T-cell (primary cell): Measurements from ENCODE around the gene TYRO3. TPM values are rescaled to one million over a fixed set of nuclear protein-coding genes. Genes with fewer than 3 reads are reported as not detected.
"Not testable (repeated sequence)": the region's sequence is repeated elsewhere in the genome, so short reads cannot be mapped to it uniquely, and the experiment has no call there.

Experiments used
- ATAC-seq, 4 experiments: fragments of 200-7000 bp in 3 of 4; fragments of 150-1000 bp in 1 of 4; cut with Tn5 transposase; replicated peaks in 1 of 4; 1 replicate in 3 of 4; 2 replicates in 1 of 4; pipeline ENCODE4 v1.10.0; 2021; ENCODE audit warnings: moderate library complexity in 3 of 4, mild to moderate bottlenecking in 2 of 4, moderate number of reproducible peaks in 1 of 4
- CTCF ChIA-PET, 2 donors: fragments of 300-600 bp; sonication (Branson Sonifier 250); formaldehyde crosslinking; loops; one replicate each; lab custom pipeline; 2022; ENCODE audit warnings: antibody characterized with exemption in 2 of 2; lab: Charles Lee
- POLR2A ChIA-PET, 2 donors: fragments of 300-600 bp; sonication (Branson Sonifier 250); formaldehyde crosslinking; loops; one replicate each; lab custom pipeline; 2022; ENCODE audit warnings: antibody characterized with exemption in 2 of 2; lab: Charles Lee
- DNase-seq, 35 experiments: peaks; one replicate each; pipeline versions ENCODE4 v3.0.0 to v3.0.0-alpha.2; 2013 to 2023
- H3K27ac ChIP-seq: one replicate; pipeline ENCODE4 v1.5.1; 2013; ENCODE audit warnings: low read length
- H3K27me3 ChIP-seq, 2 experiments: replicated peaks in 1 of 2; 1 replicate in 1 of 2; 2 replicates in 1 of 2; pipeline versions ENCODE4 v1.6.1 to v1.7.0; 2013; ENCODE audit warnings: low read length in 1 of 2, mixed read lengths in 1 of 2; ENCODE audit not compliant: control insufficient read depth in 2 of 2, insufficient read depth in 2 of 2; ENCODE audit errors: extremely low read depth in 1 of 2
- H3K36me3 ChIP-seq, 2 donors: 1 replicate in 1 of 2; 2 replicates in 1 of 2; pipeline versions ENCODE4 v1.6.1 to v1.7.0; 2013; ENCODE audit warnings: low read length in 1 of 2; ENCODE audit not compliant: control insufficient read depth in 2 of 2, insufficient read depth in 1 of 2; ENCODE audit errors: extremely low read depth in 1 of 2
- H3K4me1 ChIP-seq, 2 experiments: 1 replicate in 1 of 2; 2 replicates in 1 of 2; pipeline versions ENCODE4 v1.6.1 to v1.7.0; 2013; ENCODE audit warnings: low read length in 2 of 2, mixed read lengths in 1 of 2; ENCODE audit not compliant: insufficient read depth in 2 of 2, control insufficient read depth in 1 of 2; ENCODE audit errors: extremely low read depth in 1 of 2
- H3K4me3 ChIP-seq, 2 donors: 1 replicate in 1 of 2; 2 replicates in 1 of 2; pipeline versions ENCODE4 v1.5.1 to v1.7.0; 2013; ENCODE audit warnings: mild to moderate bottlenecking in 2 of 2, low read length in 1 of 2, moderate library complexity in 1 of 2; ENCODE audit not compliant: control insufficient read depth in 1 of 2; ENCODE audit errors: extremely low read depth in 1 of 2
- H3K9me3 ChIP-seq: 2 replicates; pipeline ENCODE4 v1.7.0; 2013
- H3K27ac Mint-ChIP-seq, 2 donors: one replicate each; pipeline ENCODE4 v1.8.0; 2020 to 2021; ENCODE audit warnings: mild to moderate bottlenecking in 2 of 2, mixed read lengths in 2 of 2
- H3K27me3 Mint-ChIP-seq, 2 donors: one replicate each; pipeline ENCODE4 v1.8.0; 2021 to 2022; ENCODE audit warnings: mixed read lengths in 2 of 2
- H3K36me3 Mint-ChIP-seq: one replicate; pipeline ENCODE4 v1.8.0; 2021; ENCODE audit warnings: mixed read lengths
- H3K4me1 Mint-ChIP-seq, 3 donors: one replicate each; pipeline ENCODE4 v1.8.0; 2020 to 2022; ENCODE audit warnings: mixed read lengths in 3 of 3, mild to moderate bottlenecking in 1 of 3
- H3K4me3 Mint-ChIP-seq, 3 donors: one replicate each; pipeline ENCODE4 v1.8.0; 2020 to 2022; ENCODE audit warnings: mild to moderate bottlenecking in 3 of 3, mixed read lengths in 3 of 3, moderate library complexity in 3 of 3
- H3K9me3 Mint-ChIP-seq, 3 donors: one replicate each; pipeline ENCODE4 v1.8.0; 2020 to 2022; ENCODE audit warnings: mixed read lengths in 3 of 3
- WGBS: methylation state at CpG from one replicate; pipeline ENCODE4 v1.1.5; 2013; ENCODE audit warnings: missing lambda C conversion rate; ENCODE audit not compliant: insufficient coverage; 5-methylcytosine and 5-hydroxymethylcytosine counted together
- total RNA-seq, 35 experiments: library from RNA in 6 of 35; stranded (reverse) in 6 of 35; fragments of 120-200 nt in 1 of 35; gene quantifications; one replicate each; pipeline versions ENCODE4 v1.2.1 to v1.2.4 and lab custom pipeline; 2013 to 2026

TYRO3 gene
- total RNA-seq, 5 donors from 2014 or later (not counting 1 experiment from before 2014, with no cell fraction given): 0.62 to 1.5 (median 0.78) TPM; not detected in 1

- H3K27ac ChIP-seq, H3K9me3 ChIP-seq, H3K9me3 Mint-ChIP-seq, ATAC-seq, H3K4me3 Mint-ChIP-seq, H3K36me3 ChIP-seq, POLR2A ChIA-PET, CTCF ChIA-PET, DNase-seq, H3K4me3 ChIP-seq, H3K36me3 Mint-ChIP-seq, H3K27ac Mint-ChIP-seq: not testable (repeated sequence)
- peaks cover 2 to 10% of the 10 kb centered on the region in 2 experiments for H3K4me1 ChIP-seq
- peaks cover 6 to 19% of the 10 kb centered on the region in 2 experiments for H3K27me3 ChIP-seq
- Mint-ChIP-seq H3K4me1 (peaks cover 6 to 11% (median 8%) of the 10 kb centered on the region in 3 donors), H3K27me3 (peaks cover 20 to 24% of the 10 kb centered on the region in 2 donors)
- no CpG with 5 or more reads among the region's 2 CpGs for WGBS
These were observed 30.6 kb downstream of the TYRO3 start for GRCh38 chr15:41589571-41589970.

DNA sequence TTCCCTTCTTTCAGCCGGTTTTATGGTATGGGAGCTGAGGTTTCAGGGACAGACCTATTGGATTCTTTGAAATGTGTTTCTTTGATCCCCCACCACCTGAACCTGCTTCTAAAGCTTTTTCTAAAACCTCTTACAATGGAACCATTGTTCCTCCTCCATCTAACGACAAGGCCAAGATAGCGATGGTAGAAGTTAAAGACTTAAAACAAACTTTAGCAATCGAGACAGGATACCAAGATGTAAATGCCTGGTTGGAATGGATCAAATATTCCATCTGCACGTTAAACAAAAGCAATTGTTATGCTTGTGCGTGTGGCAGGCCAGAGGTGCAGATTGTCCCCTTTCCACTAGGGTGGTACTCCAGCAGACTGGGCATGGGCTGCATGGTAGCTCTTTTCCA is 32.2 kb downstream of the TYRO3 start:
- H3K9me3 ChIP-seq, POLR2A ChIA-PET, DNase-seq, H3K4me1 Mint-ChIP-seq, H3K27ac Mint-ChIP-seq, ATAC-seq, H3K36me3 ChIP-seq, H3K27me3 ChIP-seq, H3K27ac ChIP-seq, H3K4me3 Mint-ChIP-seq, H3K9me3 Mint-ChIP-seq, H3K4me1 ChIP-seq, H3K36me3 Mint-ChIP-seq, H3K4me3 ChIP-seq: not testable (repeated sequence)
- CTCF ChIA-PET: interaction anchor here in 1 of 2 donors (0.6 kb wide), 1 partner anchor 421 kb away, joined by 4 read pairs; no protein-coding TSS in a partner anchor
- WGBS: 73% methylated on average over 3 of the region's 6 CpGs
- H3K27me3 Mint-ChIP-seq: peaks cover 11 to 15% of the 10 kb centered on the region in 2 donors

- H3K27me3 ChIP-seq, H3K9me3 Mint-ChIP-seq, DNase-seq, H3K27ac Mint-ChIP-seq, H3K27ac ChIP-seq, H3K4me1 ChIP-seq, H3K36me3 ChIP-seq, ATAC-seq, H3K27me3 Mint-ChIP-seq, H3K4me3 Mint-ChIP-seq, H3K36me3 Mint-ChIP-seq, H3K4me3 ChIP-seq, CTCF ChIA-PET, H3K4me1 Mint-ChIP-seq, H3K9me3 ChIP-seq: not testable (repeated sequence)
- POLR2A ChIA-PET: interaction anchor here in 1 of 2 donors (0.6 kb wide), 1 partner anchor 406 kb away, joined by 5 read pairs; no protein-coding TSS in a partner anchor
- WGBS: 85% methylated on average over 6 of the region's 8 CpGs
These were observed 33.7 kb downstream of the TYRO3 start for GRCh38 chr15:41592718-41593117.

DNA sequence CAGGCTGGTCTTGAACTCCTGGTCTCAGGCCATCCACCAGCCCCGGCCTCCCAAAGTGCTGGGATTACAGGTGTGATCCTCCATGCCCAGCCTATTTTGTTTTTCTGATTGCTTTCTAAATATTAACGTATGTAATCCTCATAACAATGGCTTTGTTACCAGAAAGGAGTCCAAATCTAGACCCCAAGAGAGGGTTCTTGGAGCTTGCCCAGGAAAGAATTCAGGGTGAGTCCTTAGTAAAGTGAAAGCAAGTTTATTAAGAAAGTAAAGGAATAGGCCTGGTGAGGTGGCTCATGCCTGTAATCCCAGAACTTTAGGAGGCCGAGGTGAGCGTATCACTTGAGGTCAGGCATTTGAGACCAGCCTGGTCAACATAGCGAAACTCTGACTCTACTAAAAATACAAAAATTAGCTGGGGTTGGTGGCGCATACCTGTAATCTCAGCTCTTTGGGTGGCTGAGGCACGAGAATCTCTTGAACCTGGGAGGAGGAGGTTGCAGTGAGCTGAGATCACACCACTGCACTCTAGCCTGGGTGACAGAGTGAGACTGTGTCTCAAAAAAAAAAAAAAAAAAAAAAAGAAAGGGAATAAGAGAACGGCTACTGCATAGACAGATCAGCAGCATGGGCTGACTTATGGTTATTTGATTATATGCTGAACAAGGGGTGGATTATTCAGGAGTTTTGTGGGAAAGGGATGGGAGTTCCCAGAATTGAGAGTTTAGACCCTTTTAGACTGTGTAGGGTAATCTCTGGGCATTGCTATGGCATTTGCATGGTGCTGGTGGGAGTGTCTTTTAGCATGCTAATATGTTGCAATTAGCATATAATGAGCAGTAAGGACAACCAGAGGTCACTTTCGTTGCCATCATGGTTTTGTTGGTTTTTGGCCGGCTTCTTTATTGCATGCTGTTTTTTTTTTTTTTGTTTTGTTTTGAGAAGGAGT is 36.1 kb downstream of the TYRO3 start:
- Mint-ChIP-seq H3K27me3 (peaks cover 8 to 9% of the 10 kb centered on the region in 2 donors), H3K27ac (no peak overlapping the region), H3K9me3 (no peaks in the 10 kb centered on the region), H3K4me3 (no peak overlapping the region), H3K4me1 (no peaks in the 10 kb centered on the region), H3K36me3 (no peaks in the 10 kb centered on the region)
- Histone ChIP-seq H3K4me1 (no peaks in the 10 kb centered on the region), H3K27me3 (peaks cover 2% of the 10 kb centered on the region in 2 experiments), H3K36me3 (no peaks in the 10 kb centered on the region), H3K9me3 (no peaks in the 10 kb centered on the region), H3K27ac (no peak overlapping the region), H3K4me3 (no peak overlapping the region)
- 95% methylated on average over 2 of the region's 10 CpGs for WGBS
- ChIA-PET POLR2A (no interaction called here), CTCF (interaction anchor here (0.5 to 1.0 kb wide), 4 partner anchors 14 to 163 kb away, joined by 3 to 6 read pairs (median 4); no protein-coding TSS in a partner anchor)
- DNase-seq (no peak), ATAC-seq (no peak)

DNA sequence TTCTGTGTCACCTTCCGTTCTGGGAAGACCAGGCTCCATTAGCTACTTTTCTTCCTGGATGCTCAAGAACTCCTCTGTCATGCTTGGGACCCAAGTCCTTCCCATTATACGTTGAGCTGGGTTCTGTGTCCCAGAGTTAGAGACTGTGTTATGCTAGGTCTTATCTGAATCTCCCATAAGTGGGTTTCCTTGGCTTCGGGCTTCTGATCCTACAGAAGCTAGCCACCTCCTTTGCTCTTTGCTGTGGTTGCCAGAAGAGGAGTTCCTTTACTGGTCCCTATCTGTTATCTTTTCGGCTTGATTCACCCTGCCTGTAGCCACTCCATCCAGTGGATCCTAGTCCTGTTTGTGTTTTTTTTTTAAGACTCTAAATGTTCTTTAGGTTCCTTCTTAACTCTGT is 38.0 kb downstream of the TYRO3 start:
- Mint-ChIP-seq H3K9me3 (no peaks in the 10 kb centered on the region), H3K36me3 (no peaks in the 10 kb centered on the region), H3K27me3 (peaks cover 8 to 18% of the 10 kb centered on the region in 2 donors), H3K27ac (no peak overlapping the region), H3K4me1 (no peaks in the 10 kb centered on the region), H3K4me3 (no peak overlapping the region)
- peaks cover 0 to 10% of the 10 kb centered on the region in 2 experiments for H3K27me3 ChIP-seq
- H3K27ac ChIP-seq: no peak overlapping the region
- no peaks in the 10 kb centered on the region for H3K4me1 ChIP-seq
- WGBS: no CpG with 5 or more reads among the region's 4 CpGs
- POLR2A ChIA-PET: interaction anchor here in 1 of 2 donors (0.6 kb wide), 1 partner anchor 13 kb away, joined by 6 read pairs; no protein-coding TSS in a partner anchor
- H3K9me3 ChIP-seq: no peaks in the 10 kb centered on the region
- CTCF ChIA-PET: interaction anchor here in 1 of 2 donors (0.5 kb wide), 1 partner anchor 8 kb away, joined by 3 read pairs; no protein-coding TSS in a partner anchor
- ATAC-seq: no peak
- H3K36me3 ChIP-seq: no peaks in the 10 kb centered on the region
- no peak for DNase-seq
- H3K4me3 ChIP-seq: no peak overlapping the region

DNA sequence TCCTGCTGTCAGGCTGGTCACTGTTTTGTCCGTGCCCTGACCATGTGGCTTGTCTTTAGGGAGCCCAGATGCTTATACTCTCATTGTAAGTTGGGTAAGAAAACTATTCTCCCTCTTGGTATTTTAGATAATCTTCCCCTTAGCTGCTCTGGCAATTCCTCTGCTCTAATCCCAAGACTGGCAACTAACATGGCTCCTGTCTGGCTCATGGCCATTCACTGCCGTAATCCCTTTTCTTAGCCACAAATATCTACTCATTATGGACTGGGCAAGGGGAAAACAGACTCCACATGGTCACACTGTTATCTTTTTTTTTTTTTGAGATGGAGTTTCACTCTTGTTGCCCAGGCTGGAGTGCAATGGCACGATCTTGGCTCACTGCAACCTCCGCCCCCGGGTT is 38.8 kb downstream of the TYRO3 start:
- no peaks in the 10 kb centered on the region for H3K36me3 ChIP-seq
- peaks cover 0 to 13% of the 10 kb centered on the region in 2 experiments for H3K27me3 ChIP-seq
- DNase-seq: no peak
- H3K4me3 ChIP-seq: no peak overlapping the region
- CTCF ChIA-PET: no interaction called here
- no CpG with 5 or more reads among the region's 5 CpGs for WGBS
- Mint-ChIP-seq H3K27me3 (peaks cover 12 to 18% of the 10 kb centered on the region in 2 donors), H3K4me1 (no peaks in the 10 kb centered on the region), H3K36me3 (no peaks in the 10 kb centered on the region), H3K4me3 (no peak overlapping the region), H3K9me3 (no peaks in the 10 kb centered on the region), H3K27ac (no peak overlapping the region)
- POLR2A ChIA-PET: no interaction called here
- no peak overlapping the region for H3K27ac ChIP-seq
- H3K9me3 ChIP-seq: no peaks in the 10 kb centered on the region
- no peak for ATAC-seq
- H3K4me1 ChIP-seq: no peaks in the 10 kb centered on the region
